HepG2 (cell line): ENCODE data around the gene DIPK1A. TPM values are rescaled to one million over a fixed set of nuclear protein-coding genes. Genes with fewer than 3 reads are reported as not detected.

Experiments
- AHDC1 ChIP-seq: sonication (generic); formaldehyde crosslinking; IDR thresholded peaks from 2 replicates; pipeline ENCODE4 v1.5.1; 2020; ENCODE audit warnings: mild to moderate bottlenecking, missing genetic modification reagents, borderline replicate concordance
- CEBPB ChIP-seq: IDR thresholded peaks from 2 replicates; pipeline ENCODE4 v1.6.1; 2011; ENCODE audit warnings: low read depth, low read length, improper control_type of control experiment, borderline replicate concordance
- EED ChIP-seq: sonication (generic); formaldehyde crosslinking; IDR thresholded peaks from 2 replicates; pipeline ENCODE4 v1.5.0; 2020; ENCODE audit warnings: mild to moderate bottlenecking, missing genetic modification reagents
- FOXA3 ChIP-seq: IDR thresholded peaks from 2 replicates; pipeline ENCODE4 v1.6.1; 2016; ENCODE audit warnings: missing genetic modification reagents, missing compliant biosample characterization
- FOXP4 ChIP-seq: sonication (generic); formaldehyde crosslinking; IDR thresholded peaks from 2 replicates; pipeline ENCODE4 v1.4.0; 2020; ENCODE audit warnings: missing genetic modification reagents
- HDAC6 ChIP-seq: fragments of 200-600 bp; sonication (generic); IDR thresholded peaks from 2 replicates; pipeline ENCODE4 v1.7.0; 2017; ENCODE audit warnings: mild to moderate bottlenecking, antibody characterized with exemption, low read length, low read depth
- MYPOP ChIP-seq: sonication (generic); formaldehyde crosslinking; IDR thresholded peaks from 2 replicates; pipeline ENCODE4 v1.8.1; 2023; ENCODE audit warnings: mild to moderate bottlenecking, moderate library complexity, missing genetic modification reagents
- NR2F2 ChIP-seq: IDR thresholded peaks from 2 replicates; pipeline ENCODE4 v1.6.1; 2012; ENCODE audit warnings: low read depth, inconsistent platforms, borderline replicate concordance
- PATZ1 ChIP-seq: sonication (generic); formaldehyde crosslinking; IDR thresholded peaks from 2 replicates; pipeline ENCODE4 v1.4.0; 2020; ENCODE audit warnings: missing genetic modification reagents
- RBAK ChIP-seq: sonication (generic); formaldehyde crosslinking; IDR thresholded peaks from 2 replicates; pipeline ENCODE4 v1.5.1; 2020; ENCODE audit warnings: mild to moderate bottlenecking, missing genetic modification reagents
- SIX1 ChIP-seq: sonication (generic); formaldehyde crosslinking; IDR thresholded peaks from 2 replicates; pipeline ENCODE4 v1.4.0; 2020; ENCODE audit warnings: missing genetic modification reagents, borderline replicate concordance
- TAF1 ChIP-seq: sonication (generic); formaldehyde crosslinking; IDR thresholded peaks from 2 replicates; pipeline ENCODE4 v1.4.0; 2020; ENCODE audit warnings: missing genetic modification reagents
- ZNF180 ChIP-seq: sonication (generic); formaldehyde crosslinking; IDR thresholded peaks from 2 replicates; pipeline ENCODE4 v1.4.0; 2020; ENCODE audit warnings: low read depth, missing genetic modification reagents, borderline replicate concordance
- ZNF569 ChIP-seq: sonication (generic); formaldehyde crosslinking; IDR thresholded peaks from 2 replicates; pipeline ENCODE4 v1.5.0; 2020; ENCODE audit warnings: mild to moderate bottlenecking, missing genetic modification reagents, moderate library complexity, borderline replicate concordance
- ZNF644 ChIP-seq: IDR thresholded peaks from 2 replicates; pipeline ENCODE4 v1.6.1; 2016; ENCODE audit warnings: low read depth
- ZNF781 ChIP-seq: sonication (generic); formaldehyde crosslinking; IDR thresholded peaks from 2 replicates; pipeline ENCODE4 v1.5.1; 2020; ENCODE audit warnings: borderline replicate concordance, mild to moderate bottlenecking, missing genetic modification reagents; ENCODE audit errors: not compliant biosample characterization
- ZNF891 ChIP-seq: sonication (generic); formaldehyde crosslinking; IDR thresholded peaks from 2 replicates; pipeline ENCODE4 v1.5.0; 2020; ENCODE audit warnings: mild to moderate bottlenecking, missing genetic modification reagents
- polyA plus RNA-seq, 8 experiments: library from polyadenylated mRNA; depleted of rRNA in 3 of 8; stranded (reverse) in 7 of 8; unstranded in 1 of 8; fragments of >200 nt; fragmentation: Illumina TruSeq in 4 of 8; extraction: Trizol in 4 of 8; gene quantifications; 2 replicates each; pipeline versions ENCODE4 v1.2.1 to v1.2.3, GENCODE V29; 2011 to 2016; ENCODE audit warnings: low read depth in 4 of 8, missing spikeins in 1 of 8, mixed read lengths in 1 of 8; ENCODE audit not compliant: insufficient read depth in 1 of 8
- total RNA-seq, 5 experiments: library from RNA; depleted of rRNA; stranded (reverse); fragments of >200 nt; fragmentation: Illumina TruSeq; extraction: Trizol; gene quantifications; 2 replicates each; pipeline ENCODE4 v1.2.3, GENCODE V29; 2016; ENCODE audit warnings: low read depth in 1 of 5

DIPK1A gene
- total and polyA plus RNA-seq, 2 of the 13 experiments (the other 11 are each of a cell fraction or from before 2014, with no cell fraction given), result 8.4 TPM

GRCh38 chr1:92831762-92832536, 129.3 kb downstream of the DIPK1A start, which contains the start of gene RPL5 (continued):
- TF ChIP-seq RBAK, result no peak
- TF ChIP-seq EED (CRISPR knock-in tag), result 0 out of 2 replicates have a peak, but pooled peaks have one; percentile 41
- TF ChIP-seq ZNF781, result peak; percentile 89
- 0 out of 2 replicates have a peak, but pooled peaks have one; percentile 32 for TF ChIP-seq PATZ1 (CRISPR knock-in tag)
- TF ChIP-seq MYPOP (CRISPR knock-in tag), result peak; percentile 94
- no peak for TF ChIP-seq CEBPB
- no peak for TF ChIP-seq HDAC6
- peak; percentile 100 for TF ChIP-seq TAF1 (CRISPR knock-in tag)
- 0 out of 2 replicates have a peak, but pooled peaks have one; percentile 59 for TF ChIP-seq ZNF569 (CRISPR knock-in tag)
- peak; percentile 98 for TF ChIP-seq ZNF891 (CRISPR knock-in tag)
- TF ChIP-seq FOXP4 (CRISPR knock-in tag), result peak; percentile 75
- peak; percentile 60; the same call in 1 of the 2 replicates for TF ChIP-seq AHDC1
- no peak for TF ChIP-seq ZNF644 (CRISPR knock-in tag)
- TF ChIP-seq ZNF180 (CRISPR knock-in tag), result peak; percentile 86; the same call in 1 of the 2 replicates
- 0 out of 2 replicates have a peak, but pooled peaks have one; percentile 16 for TF ChIP-seq SIX1 (CRISPR knock-in tag)
- TF ChIP-seq FOXA3 (CRISPR knock-in tag), result peak; percentile 76
- peak; percentile 47; the same call in 1 of the 2 replicates for TF ChIP-seq NR2F2
